Ovary (tissue), 3 donors: ENCODE results near the gene JAK2.
"Not testable (repeated sequence)": the region's sequence is repeated elsewhere in the genome, so short reads cannot be mapped to it uniquely, and the experiment has no call there.

Experiments used
- CTCF ChIP-seq, 3 donors: fragments of 450-650 bp in 2 of 3; fragments of 200-600 bp in 1 of 3; IDR thresholded peaks; one replicate each; pipeline versions ENCODE4 v1.5.1 to v1.8.0; 2016 to 2022; ENCODE audit warnings: antibody characterized with exemption in 3 of 3, mild to moderate bottlenecking in 1 of 3
- EP300 ChIP-seq: sonication (generic); formaldehyde crosslinking; IDR thresholded peaks from one replicate; pipeline ENCODE4 v1.6.1; 2017; ENCODE audit warnings: antibody characterized with exemption
- donor health status: DM: no; HTN: no; CAD: no.

- TF ChIP-seq CTCF (IDR thresholded peaks at IDR 0.05); EP300: not testable (repeated sequence)
Measured at GRCh38 chr9:5101127-5101526, 116.1 kb downstream of the JAK2 start.
